MM.1S (cell line): ENCODE measurements around the gene UTP11.

Source experiments
- EZH2 ChIP-seq: fragments of 300-600 bp; sonication (generic); optimal IDR thresholded peaks from 2 replicates; pipeline ENCODE3; 2017; ENCODE audit warnings: low read depth, mild to moderate bottlenecking, antibody characterized with exemption, low read length, mixed read lengths
- EZH2phosphoT487 ChIP-seq: fragments of 300-600 bp; sonication (generic); IDR thresholded peaks from 2 replicates; pipeline ENCODE4 v1.6.1; 2018; ENCODE audit warnings: antibody characterized with exemption, low read length
- TF ChIP-seq, protein P1 (sequence below): fragments of 300-600 bp; sonication (generic); IDR thresholded peaks from 2 replicates; pipeline ENCODE4 v1.5.1; 2016; ENCODE audit warnings: antibody characterized with exemption, low read length, mixed read lengths

DNA sequence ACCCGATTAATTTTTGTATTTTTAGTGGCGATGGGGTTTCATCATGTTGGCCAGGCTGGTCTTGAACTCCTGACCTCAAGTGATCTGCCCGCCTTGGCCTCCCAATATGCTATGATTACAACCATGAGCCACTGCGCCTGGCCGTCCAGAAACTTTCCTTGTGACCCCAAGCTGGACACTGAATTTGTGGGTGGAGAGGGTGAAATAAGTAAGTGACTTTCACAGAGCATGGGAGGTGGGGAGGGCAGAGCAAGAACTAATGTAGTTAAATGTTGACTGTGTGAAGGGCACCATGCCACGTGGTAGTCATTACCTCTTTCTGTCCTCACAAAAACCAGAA is 2.7 kb upstream of the UTP11 start:
- TF ChIP-seq, protein P1, sequence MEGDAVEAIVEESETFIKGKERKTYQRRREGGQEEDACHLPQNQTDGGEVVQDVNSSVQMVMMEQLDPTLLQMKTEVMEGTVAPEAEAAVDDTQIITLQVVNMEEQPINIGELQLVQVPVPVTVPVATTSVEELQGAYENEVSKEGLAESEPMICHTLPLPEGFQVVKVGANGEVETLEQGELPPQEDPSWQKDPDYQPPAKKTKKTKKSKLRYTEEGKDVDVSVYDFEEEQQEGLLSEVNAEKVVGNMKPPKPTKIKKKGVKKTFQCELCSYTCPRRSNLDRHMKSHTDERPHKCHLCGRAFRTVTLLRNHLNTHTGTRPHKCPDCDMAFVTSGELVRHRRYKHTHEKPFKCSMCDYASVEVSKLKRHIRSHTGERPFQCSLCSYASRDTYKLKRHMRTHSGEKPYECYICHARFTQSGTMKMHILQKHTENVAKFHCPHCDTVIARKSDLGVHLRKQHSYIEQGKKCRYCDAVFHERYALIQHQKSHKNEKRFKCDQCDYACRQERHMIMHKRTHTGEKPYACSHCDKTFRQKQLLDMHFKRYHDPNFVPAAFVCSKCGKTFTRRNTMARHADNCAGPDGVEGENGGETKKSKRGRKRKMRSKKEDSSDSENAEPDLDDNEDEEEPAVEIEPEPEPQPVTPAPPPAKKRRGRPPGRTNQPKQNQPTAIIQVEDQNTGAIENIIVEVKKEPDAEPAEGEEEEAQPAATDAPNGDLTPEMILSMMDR = no peak
- TF ChIP-seq EZH2 = no peak
- TF ChIP-seq EZH2phosphoT487 = no peak
